PC-3 (cell line): ENCODE results near the gene DENND6B. TPM values are rescaled to one million over a fixed set of nuclear protein-coding genes. Genes with fewer than 3 reads are reported as not detected.
"Not testable (repeated sequence)": the region's sequence is repeated elsewhere in the genome, so short reads cannot be mapped to it uniquely, and the experiment has no call there.

Source experiments
- ATAC-seq: fragments of 200-7000 bp; cut with Tn5 transposase; 2 replicates; pipeline ENCODE4 v1.9.1; 2020; ENCODE audit warnings: mild to moderate bottlenecking, moderate library complexity
- BruUV-seq: library from RNA; stranded (reverse); fragments of 400-500 nt; replicated peaks from 2 replicates; lab custom pipeline; 2021; lab: Mats Ljungman, UMichigan
- CTCF ChIA-PET: fragments of 300-600 bp; sonication (Branson Sonifier 250); formaldehyde crosslinking; loops from one replicate; lab custom pipeline; 2022; ENCODE audit warnings: antibody characterized with exemption; lab: Charles Lee
- POLR2A ChIA-PET: fragments of 300-600 bp; sonication (Branson Sonifier 250); formaldehyde crosslinking; loops from one replicate; lab custom pipeline; 2022; ENCODE audit warnings: antibody characterized with exemption; ENCODE audit not compliant: unreplicated experiment; lab: Charles Lee
- DNase-seq: peaks from one replicate; pipeline ENCODE4 v3.0.0-alpha.2; 2015
- H2AFZ ChIP-seq: fragments of 300-600 bp; sonication (generic); 2 replicates; pipeline ENCODE4 v1.6.0; 2016; ENCODE audit warnings: antibody characterized with exemption, low read length
- H3F3A ChIP-seq: fragments of 300-600 bp; sonication (generic); one replicate; pipeline ENCODE4 v1.6.0; 2017; ENCODE audit warnings: antibody characterized with exemption, low read length, control low read depth, mild to moderate bottlenecking; ENCODE audit not compliant: unreplicated experiment
- H3K27ac ChIP-seq: fragments of 300-600 bp; sonication (generic); 2 replicates; pipeline ENCODE4 v1.5.1; 2016; ENCODE audit warnings: mild to moderate bottlenecking, low read length
- H3K27me3 ChIP-seq: fragments of 300-600 bp; sonication (generic); 2 replicates; pipeline ENCODE4 v1.6.1; 2016; ENCODE audit warnings: low read length, mixed read lengths
- H3K36me3 ChIP-seq: fragments of 300-600 bp; sonication (generic); 2 replicates; pipeline ENCODE4 v1.6.1; 2016; ENCODE audit warnings: low read depth, mixed run types, low read length, mixed read lengths
- H3K4me1 ChIP-seq: fragments of 300-600 bp; sonication (generic); 2 replicates; pipeline ENCODE4 v1.5.1; 2016; ENCODE audit warnings: low read length; ENCODE audit not compliant: insufficient read depth
- H3K4me2 ChIP-seq: fragments of 300-600 bp; sonication (generic); 2 replicates; pipeline ENCODE4 v1.6.0; 2016; ENCODE audit warnings: low read length
- H3K4me3 ChIP-seq: fragments of 300-600 bp; sonication (generic); 2 replicates; pipeline ENCODE4 v1.5.1; 2016; ENCODE audit warnings: mild to moderate bottlenecking, low read length, mixed read lengths
- H3K79me2 ChIP-seq: fragments of 300-600 bp; sonication (generic); 2 replicates; pipeline ENCODE4 v1.6.1; 2017; ENCODE audit warnings: low read length, mixed read lengths
- H3K9ac ChIP-seq: fragments of 300-600 bp; sonication (generic); 2 replicates; pipeline ENCODE4 v1.6.0; 2016; ENCODE audit warnings: mild to moderate bottlenecking, low read length
- H3K9me2 ChIP-seq: fragments of 300-600 bp; sonication (generic); replicated peaks from 2 replicates; pipeline ENCODE4 v1.6.1; 2016; ENCODE audit warnings: mixed run types, low read length, mixed read lengths
- H3K9me3 ChIP-seq: fragments of 300-600 bp; sonication (generic); 2 replicates; pipeline ENCODE4 v1.6.1; 2016; ENCODE audit warnings: low read length, mixed read lengths
- H4K20me1 ChIP-seq: fragments of 300-600 bp; sonication (generic); 2 replicates; pipeline ENCODE4 v1.6.1; 2016; ENCODE audit warnings: low read length, mixed read lengths
- CTCF ChIP-seq: fragments of 300-600 bp; sonication (generic); conservative IDR thresholded peaks from 2 replicates; pipeline ENCODE4 v1.5.1; 2017; ENCODE audit warnings: antibody characterized with exemption, low read depth, mild to moderate bottlenecking, low read length
- EZH2 ChIP-seq: fragments of 300-600 bp; sonication (generic); IDR thresholded peaks from one replicate; pipeline ENCODE4 v1.6.1; 2017; ENCODE audit warnings: antibody characterized with exemption, mild to moderate bottlenecking, low read length; ENCODE audit not compliant: unreplicated experiment
- EZH2phosphoT487 ChIP-seq: fragments of 300-600 bp; sonication (generic); IDR thresholded peaks from 2 replicates; pipeline ENCODE4 v1.6.1; 2018; ENCODE audit warnings: mild to moderate bottlenecking, antibody characterized with exemption, low read length, borderline replicate concordance
- intact Hi-C: fragments of 100-400 bp; cut with micrococcal nuclease; formaldehyde crosslinking; loops from 2 replicates; pipeline ENCODE4 v1.9.0; 2023
- total RNA-seq: library from RNA; depleted of rRNA; stranded (reverse); fragments of >200 nt; gene quantifications from 2 replicates; pipeline ENCODE4 v1.2.3, GENCODE V29; 2014

Gene DENND6B
- total RNA-seq, 1 experiment from 2014 or later: 1.1 TPM

- POLR2A ChIA-PET: no interaction called here
- Histone ChIP-seq H3K27ac (no peak overlapping the region), H3K9ac (no peak overlapping the region)
These were observed 1.2 kb downstream of the DENND6B start for GRCh38 chr22:50325444-50326224.

GRCh38 chr22:50323900-50324299, 2.9 kb downstream of the DENND6B start:
- no peak for DNase-seq
- Histone ChIP-seq H3K4me2 (no peak overlapping the region), H3K27me3 (no peaks in the 10 kb centered on the region), H3K27ac (no peak overlapping the region), H3K4me3 (no peak overlapping the region), H3K79me2 (no peaks in the 10 kb centered on the region), H3K9me2 (no peaks in the 10 kb centered on the region), H3K9ac (no peak overlapping the region), H4K20me1 (no peaks in the 10 kb centered on the region), H2AFZ (no peak overlapping the region), H3K36me3 (no peaks in the 10 kb centered on the region), H3K9me3 (no peaks in the 10 kb centered on the region), H3K4me1 (peaks cover 7% of the 10 kb centered on the region), H3F3A (no peaks in the 10 kb centered on the region)
- TF ChIP-seq EZH2: no peak
- no peak for TF ChIP-seq EZH2phosphoT487
- no peak for TF ChIP-seq CTCF
- no peak for ATAC-seq
- ChIA-PET CTCF (interaction anchor here (0.5 to 0.6 kb wide), 2 partner anchors 16 to 181 kb away, joined by 4 to 5 read pairs; partner anchors contain the start of gene PLXNB2), POLR2A (no interaction called here)
- BruUV-seq: no TSS peak
- intact Hi-C loops: no loop called here

More at GRCh38 chr22:50325444-50326224, 1.2 kb downstream of the DENND6B start:
- no peaks in the 10 kb centered on the region for H3K36me3 ChIP-seq
- peaks cover 7% of the 10 kb centered on the region for H3K4me1 ChIP-seq
- DNase-seq (no peak), ATAC-seq (no peak)
- H3F3A ChIP-seq: no peaks in the 10 kb centered on the region
- no peaks in the 10 kb centered on the region for H3K9me2 ChIP-seq
- BruUV-seq: no TSS peak
- CTCF ChIA-PET: no interaction called here
- no peaks in the 10 kb centered on the region for H3K9me3 ChIP-seq
- H4K20me1 ChIP-seq: no peaks in the 10 kb centered on the region
- TF ChIP-seq EZH2 (no peak), EZH2phosphoT487 (no peak), CTCF (no peak)
- H2AFZ ChIP-seq: no peak overlapping the region
- peak overlapping the region; percentile 91 for H3K4me2 ChIP-seq
- no peaks in the 10 kb centered on the region for H3K27me3 ChIP-seq
- H3K79me2 ChIP-seq: no peaks in the 10 kb centered on the region
- intact Hi-C loops: no loop called here
- H3K4me3 ChIP-seq: peak overlapping the region; percentile 70; the same call in 1 of the 2 replicates

- H3K79me2 ChIP-seq, CTCF ChIA-PET, H4K20me1 ChIP-seq, H3K9me2 ChIP-seq, H3K4me2 ChIP-seq, H3K27me3 ChIP-seq, BruUV-seq, H2AFZ ChIP-seq, H3K36me3 ChIP-seq, H3F3A ChIP-seq, POLR2A ChIA-PET, H3K27ac ChIP-seq, DNase-seq, ATAC-seq, intact Hi-C loops, H3K9ac ChIP-seq, H3K4me3 ChIP-seq, H3K4me1 ChIP-seq, H3K9me3 ChIP-seq: not testable (repeated sequence)
These were observed 4.3 kb downstream of the DENND6B start for GRCh38 chr22:50322382-50323104.
